GM11168 (cell line): ENCODE data around the gene PEX12.
"Not testable (repeated sequence)": the region's sequence is repeated elsewhere in the genome, so short reads cannot be mapped to it uniquely, and the experiment has no call there.

Source experiments
- in situ Hi-C: fragments of 300-500 bp; cut with MboI; formaldehyde crosslinking; loops from one replicate; pipeline ENCODE4 v1.12.0; 2022; ENCODE audit warnings: low sequenced_read_pairs; ENCODE audit not compliant: unreplicated experiment

Gene PEX12

DNA sequence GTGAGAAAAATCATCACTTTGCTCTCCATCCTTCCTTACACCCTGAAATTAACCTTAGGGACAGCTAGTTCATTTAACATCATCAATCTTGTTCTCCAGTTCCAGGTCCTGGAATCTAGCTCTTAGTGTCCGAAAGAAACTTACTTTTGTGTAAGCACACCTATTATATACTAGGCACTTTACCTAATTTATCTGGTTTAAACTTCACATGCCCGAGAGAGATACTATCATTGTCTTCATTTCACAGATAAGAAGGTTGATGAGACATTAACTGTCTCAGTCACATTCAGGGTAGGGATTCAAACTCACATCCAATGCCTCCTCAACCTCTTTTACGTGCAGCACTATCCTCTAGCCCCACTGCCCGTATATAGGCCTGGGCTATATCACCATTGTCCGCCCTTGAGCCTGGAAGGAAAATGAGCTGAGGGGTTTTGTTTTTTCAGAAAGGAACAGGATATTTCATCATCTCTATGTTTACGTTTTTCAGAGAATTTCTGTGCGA, 8.2 kb upstream of the PEX12 start:
- in situ Hi-C loops: no loop called here

DNA sequence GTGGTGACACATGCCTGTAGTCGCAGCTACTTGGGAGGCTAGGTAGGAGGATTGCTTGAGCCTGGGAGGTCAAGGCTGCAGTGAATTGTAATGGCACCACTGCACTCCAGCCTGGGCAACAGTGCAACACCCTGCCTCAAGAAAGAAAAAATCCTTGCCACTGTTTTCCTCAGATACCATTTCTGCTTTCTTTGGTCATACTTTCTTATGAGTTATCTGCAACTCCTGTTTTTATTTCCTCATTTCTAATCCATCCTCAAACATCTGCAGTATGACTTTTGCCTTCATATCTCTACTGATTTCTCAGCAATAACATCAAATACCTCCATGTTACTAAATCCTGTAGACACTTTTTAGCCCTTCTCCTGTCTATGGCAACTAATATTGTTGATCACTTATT, 5.7 kb upstream of the PEX12 start:
- in situ Hi-C loops: no loop called here

DNA sequence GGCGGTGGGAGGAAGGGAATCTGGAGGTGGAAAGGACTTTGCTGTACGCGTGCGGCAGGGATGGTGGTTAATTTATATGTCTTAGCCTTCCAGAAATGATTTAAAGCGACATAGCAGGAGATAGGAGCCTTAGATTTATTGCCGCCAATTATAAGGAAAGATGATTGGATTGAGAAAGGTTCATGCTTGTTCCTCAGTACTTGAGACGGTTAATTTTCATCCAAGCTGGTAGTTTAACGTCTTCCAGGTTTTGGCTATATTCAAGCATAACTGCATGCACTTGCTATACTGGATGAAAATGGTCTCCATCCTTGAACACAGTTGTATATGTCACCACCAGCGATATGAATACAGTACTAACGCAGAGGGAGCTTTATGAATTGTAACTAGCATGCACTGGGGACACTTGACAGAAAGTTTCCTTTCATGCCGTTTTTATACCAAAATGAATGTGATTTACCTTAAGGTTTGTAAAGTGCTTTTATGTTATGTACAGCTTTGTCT, 610 bp upstream of the PEX12 start:
- in situ Hi-C loops: no loop called here

DNA sequence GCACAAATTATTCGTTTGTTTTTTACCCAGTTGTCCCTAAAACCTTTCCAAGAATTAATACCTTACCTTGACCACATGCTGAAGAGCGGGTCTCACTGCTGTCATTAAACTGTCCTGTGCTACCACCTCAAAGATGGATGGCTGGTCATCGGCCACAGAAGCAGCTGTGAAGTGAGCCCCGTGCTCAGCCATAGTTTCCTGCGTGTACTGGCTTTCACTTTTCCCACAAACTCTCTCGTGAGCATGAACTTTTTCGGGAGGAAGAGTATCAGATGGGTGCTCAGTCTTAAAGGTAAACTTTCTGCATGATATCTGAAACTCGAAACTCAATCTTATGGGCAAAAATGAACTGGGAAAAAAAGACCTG, 558 bp downstream of the PEX12 start:
- in situ Hi-C loops: no loop called here

- in situ Hi-C loops: no loop called here
These were observed 2.6 kb downstream of the PEX12 start for GRCh38 chr17:35575759-35576158.

DNA sequence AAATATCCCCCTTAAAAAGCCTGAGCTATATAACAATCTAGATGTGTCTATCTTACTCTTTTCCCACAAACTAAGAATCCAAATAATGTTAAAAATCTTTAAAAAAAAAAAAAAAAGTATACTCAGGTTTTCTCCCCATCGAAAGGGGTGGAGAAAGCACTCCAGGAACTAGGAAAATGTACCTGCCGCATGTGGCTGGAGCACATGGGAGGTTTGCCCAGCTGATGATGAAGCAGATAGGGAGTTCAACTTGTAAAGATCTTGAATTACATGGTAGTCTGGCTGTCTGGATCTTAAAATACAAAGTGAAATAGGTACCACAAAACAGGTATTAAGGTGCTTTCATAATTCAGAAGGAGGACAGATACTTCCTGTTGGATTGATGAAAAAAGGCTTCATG, 9.0 kb downstream of the PEX12 start:
- in situ Hi-C loops: no loop called here

- in situ Hi-C loops: no loop called here
These were observed 9.8 kb downstream of the PEX12 start for GRCh38 chr17:35568561-35568960.

DNA sequence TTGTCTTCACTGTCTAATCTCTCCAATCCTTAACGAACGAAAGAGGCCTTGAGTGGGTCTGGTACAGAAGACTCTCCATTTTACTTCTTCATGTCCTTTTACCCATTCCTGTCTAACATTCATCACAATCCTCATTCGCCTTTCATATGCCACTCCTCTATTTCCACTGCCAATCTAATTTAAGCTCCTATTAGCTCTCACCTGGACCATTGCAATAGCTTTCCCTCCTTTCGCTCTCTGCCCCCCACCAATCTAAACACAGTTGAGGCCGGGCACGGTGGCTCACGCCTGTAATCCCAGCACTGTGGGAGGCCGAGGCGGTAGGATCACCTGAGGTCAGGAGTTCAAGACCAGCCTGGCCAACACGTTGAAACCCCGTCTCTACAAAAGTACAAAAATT, 11.4 kb downstream of the PEX12 start:
- in situ Hi-C loops: no loop called here

DNA sequence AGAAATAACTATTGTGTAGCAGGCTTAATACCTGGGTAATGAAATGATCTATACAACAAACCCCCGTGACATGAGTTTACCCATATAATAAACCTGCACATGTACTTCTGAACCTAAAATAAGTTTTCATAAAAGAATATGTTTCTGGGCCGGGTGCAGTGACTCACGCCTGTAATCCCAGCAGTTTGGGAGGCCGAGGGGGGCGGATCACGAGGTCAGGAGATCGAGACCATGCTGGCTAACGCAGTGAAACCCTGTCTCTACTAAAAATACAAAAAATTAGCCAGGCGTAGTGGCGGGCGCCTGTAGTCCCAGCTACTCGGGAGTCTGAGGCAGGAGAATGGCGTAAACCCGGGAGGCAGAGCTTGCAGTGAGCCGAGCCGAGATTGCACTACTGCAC, 15.2 kb downstream of the PEX12 start:
- in situ Hi-C loops: not testable (repeated sequence)

DNA sequence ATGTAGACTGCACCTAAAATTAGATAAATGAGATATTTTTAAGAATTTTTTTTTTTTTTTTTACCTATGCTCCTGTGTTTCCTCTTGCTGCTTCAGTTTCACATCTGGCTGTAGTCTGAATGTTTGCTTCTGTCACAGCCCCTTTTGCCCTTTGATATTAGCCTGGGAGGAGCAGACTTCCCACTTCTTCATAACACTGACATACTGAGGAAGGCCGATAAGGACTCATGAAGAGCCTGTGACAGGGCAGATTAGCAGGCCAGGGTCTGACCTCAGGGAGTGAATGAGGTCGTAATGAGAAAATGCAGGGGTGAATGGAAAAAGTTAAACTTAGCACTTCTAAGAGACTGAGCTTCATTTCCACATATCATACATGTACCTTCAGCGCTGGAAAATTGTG, 17.7 kb downstream of the PEX12 start, which contains the start of gene SLFN14:
TSS of gene SLFN14 (minus strand) at position 117 of the 400 bp plus-strand sequence. CDS start 2,757 bp downstream, outside the sequence.
- in situ Hi-C loops: no loop called here

- in situ Hi-C loops: no loop called here
These were observed 18.7 kb downstream of the PEX12 start for GRCh38 chr17:35559495-35560210.

GRCh38 chr17:35557353-35557752, 21.0 kb downstream of the PEX12 start:
- in situ Hi-C loops: no loop called here

GRCh38 chr17:35555691-35556090, 22.7 kb downstream of the PEX12 start:
- in situ Hi-C loops: no loop called here

GRCh38 chr17:35554668-35555067, 23.7 kb downstream of the PEX12 start:
- in situ Hi-C loops: no loop called here

GRCh38 chr17:35553310-35553709, 25.1 kb downstream of the PEX12 start:
- in situ Hi-C loops: no loop called here

DNA sequence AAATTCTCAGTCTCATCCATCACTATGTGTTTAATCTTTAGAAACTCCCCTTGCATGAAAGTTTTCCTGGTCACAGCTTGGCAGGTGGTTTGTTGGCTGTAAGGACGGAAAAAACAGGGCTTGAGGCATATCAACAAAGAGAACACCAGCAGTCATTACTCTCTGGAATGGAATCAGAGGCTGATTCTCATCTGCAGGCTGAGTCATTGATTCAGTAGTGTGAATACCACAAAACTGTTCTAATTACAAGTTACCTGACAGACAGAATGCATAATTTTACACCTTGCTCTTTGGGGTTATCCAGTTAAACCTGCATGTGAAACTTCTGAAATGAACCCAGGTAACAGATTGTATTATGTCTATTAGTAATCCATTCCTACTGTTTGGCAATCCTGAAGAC, 29.4 kb downstream of the PEX12 start:
- in situ Hi-C loops: no loop called here

- in situ Hi-C loops: no loop called here
These were observed 30.1 kb downstream of the PEX12 start for GRCh38 chr17:35548208-35548810.

- in situ Hi-C loops: no loop called here
These were observed 31.9 kb downstream of the PEX12 start for GRCh38 chr17:35546487-35546886.

- in situ Hi-C loops: no loop called here
These were observed 33.2 kb downstream of the PEX12 start for GRCh38 chr17:35545150-35545549.

DNA sequence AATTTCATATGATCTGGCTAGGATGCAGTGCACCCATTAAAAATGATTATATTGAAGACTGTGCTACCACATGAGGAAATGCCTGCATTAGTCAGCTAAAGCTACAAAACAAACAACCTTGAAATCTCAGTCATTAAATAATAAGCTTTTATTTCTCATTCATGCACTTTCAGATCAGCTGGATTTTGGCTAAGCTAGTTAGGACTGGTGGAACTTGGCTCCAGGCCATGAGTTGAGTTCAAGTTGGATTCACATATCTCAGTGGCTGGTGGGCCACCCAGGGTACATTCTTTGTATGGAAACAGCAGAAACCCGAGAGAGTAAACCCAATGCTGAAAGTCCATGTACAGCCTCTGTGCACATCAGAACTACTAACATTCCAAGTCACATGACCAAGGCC, 34.5 kb downstream of the PEX12 start:
- in situ Hi-C loops: no loop called here

DNA sequence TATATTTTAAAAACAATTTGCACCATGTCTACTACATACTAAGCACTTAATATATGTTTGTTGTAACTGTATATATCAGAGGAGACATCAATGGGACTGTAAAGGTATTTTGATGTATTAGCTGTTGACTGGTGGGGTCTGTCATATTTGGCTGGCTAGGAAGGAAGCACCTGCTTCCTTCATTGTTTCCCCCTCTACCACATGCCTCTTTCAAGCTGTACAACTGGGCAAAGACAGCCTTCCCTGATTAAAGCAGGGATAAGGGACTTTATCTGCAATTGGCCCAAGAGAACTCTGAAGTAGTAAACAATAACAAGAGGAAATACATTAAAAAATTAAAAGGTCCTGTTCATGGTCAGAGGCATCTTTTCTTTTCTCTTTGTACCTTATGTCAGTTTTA, 35.4 kb downstream of the PEX12 start:
- in situ Hi-C loops: no loop called here

- in situ Hi-C loops: no loop called here
These were observed 36.9 kb downstream of the PEX12 start for GRCh38 chr17:35541434-35541833.
